Measurements from ENCODE around the gene NDUFA12. TPM values are rescaled to one million over a fixed set of nuclear protein-coding genes. Genes with fewer than 3 reads are reported as not detected.

Gene NDUFA12
- polyA plus RNA-seq, 4 donors, result 79.9 to 126 (median 101) TPM

GRCh38 chr12:94942663-94943062 is 60.8 kb downstream of the NDUFA12 start:
- no peak for DNase-seq (ENCODE audit: low read depth in 4 of 4, low spot score in 3 of 4)

GRCh38 chr12:94941440-94941862 is 62.0 kb downstream of the NDUFA12 start:
- no peak for DNase-seq (ENCODE audit: low read depth in 4 of 4, low spot score in 3 of 4)

- no peak for DNase-seq (ENCODE audit: low read depth in 4 of 4, low spot score in 3 of 4)
These were observed 62.7 kb downstream of the NDUFA12 start for GRCh38 chr12:94940771-94941170.

- no peak for DNase-seq (ENCODE audit: low read depth in 4 of 4, low spot score in 3 of 4)
These were observed 64.9 kb downstream of the NDUFA12 start for GRCh38 chr12:94938583-94938982.

GRCh38 chr12:94930772-94931171 is 72.7 kb downstream of the NDUFA12 start:
- no peak for DNase-seq (ENCODE audit: low read depth in 4 of 4, low spot score in 3 of 4)

GRCh38 chr12:94930216-94930654 is 73.3 kb downstream of the NDUFA12 start:
- DNase-seq (ENCODE audit: low read depth in 4 of 4, low spot score in 3 of 4), result no peak

GRCh38 chr12:94929780-94930179 is 73.7 kb downstream of the NDUFA12 start:
- DNase-seq (ENCODE audit: low read depth in 4 of 4, low spot score in 3 of 4), result no peak

- no peak for DNase-seq (ENCODE audit: low read depth in 4 of 4, low spot score in 3 of 4)
These were observed 77.8 kb downstream of the NDUFA12 start for GRCh38 chr12:94925729-94926128.

GRCh38 chr12:94925206-94925605 is 78.3 kb downstream of the NDUFA12 start:
- no peak for DNase-seq (ENCODE audit: low read depth in 4 of 4, low spot score in 3 of 4)

- DNase-seq (ENCODE audit: low read depth in 4 of 4, low spot score in 3 of 4), result no peak
These were observed 80.9 kb downstream of the NDUFA12 start for GRCh38 chr12:94922561-94922960.

Other genes with a start within 250 kb of the NDUFA12 start
- gene NR2C1, start 69.9 kb upstream of the NDUFA12 start, polyA plus RNA-seq (ENCODE audit: insufficient read length in 4 of 4), result 10 to 100 TPM; 54.0 to 85.2 (median 70.4) TPM
- 10 to 100 TPM; 10.4 to 12.9 (median 11.5) TPM for gene FGD6, start 213.8 kb upstream of the NDUFA12 start, polyA plus RNA-seq (ENCODE audit: insufficient read length in 4 of 4)
- gene VEZT, start 214.1 kb upstream of the NDUFA12 start, polyA plus RNA-seq (ENCODE audit: insufficient read length in 4 of 4), result 10 to 100 TPM; 69.3 to 96.6 (median 81.9) TPM

All from left renal pelvis (tissue), 4 donors.